Measurements from ENCODE around the gene CDC42BPB. TPM values are rescaled to one million over a fixed set of nuclear protein-coding genes. Genes with fewer than 3 reads are reported as not detected.

The CDC42BPB gene
- total and polyA plus RNA-seq, 2 of the 13 experiments (the other 11 are each of a cell fraction or from before 2014, with no cell fraction given) = 19.7 to 32.3 TPM

DNA sequence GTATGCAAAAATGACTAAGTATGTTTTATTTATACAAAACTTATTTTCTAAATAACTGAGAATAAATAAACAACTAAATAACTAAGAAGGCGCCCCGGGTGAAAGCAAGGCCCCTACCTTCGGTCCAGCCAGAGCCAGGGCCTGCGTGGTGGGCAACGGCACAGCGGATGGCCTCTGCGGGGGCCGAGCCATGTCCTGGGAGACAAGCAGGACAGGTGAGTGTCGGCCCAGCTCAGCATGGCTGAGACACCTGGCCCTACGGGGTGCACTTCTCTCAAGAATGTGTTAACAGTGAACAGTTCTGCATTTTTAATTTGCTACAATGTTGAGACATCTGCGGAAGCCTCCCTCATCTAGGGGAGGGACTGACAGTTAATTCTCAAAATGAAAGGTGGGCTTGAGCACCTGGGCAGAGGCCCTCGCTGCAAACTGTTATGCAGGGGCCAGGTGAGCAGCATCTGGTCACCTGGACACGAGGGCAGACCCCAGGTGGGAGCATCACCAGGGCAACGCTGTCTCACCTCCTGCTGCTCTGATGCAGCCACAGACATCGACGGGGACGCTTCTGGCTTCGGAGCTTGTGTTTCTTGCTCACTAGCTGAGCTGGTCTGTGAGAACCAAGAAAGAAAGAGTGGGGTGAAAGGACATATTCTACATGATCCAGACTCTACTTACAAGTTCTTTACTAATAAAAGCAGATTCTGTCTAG, 103.1 kb downstream of the CDC42BPB start:
- H3K36me3 ChIP-seq (replicated peaks in 1 of 2; ENCODE audit: control insufficient read depth in 1 of 2, insufficient read depth in 2 of 2, low read length in 2 of 2) = peaks cover 30 to 46% of the 10 kb centered on the region in 2 experiments
- ATAC-seq = no peak
- no peak overlapping the region for H3K9ac ChIP-seq (ENCODE audit: insufficient read depth, low read depth, low read length)
- no TSS peak for BruUV-seq (replicated peaks)
- H3K27me3 ChIP-seq (ENCODE audit: control insufficient read depth in 1 of 2, insufficient read depth in 2 of 2, low read length in 2 of 2) = no peaks in the 10 kb centered on the region
- ChIA-PET POLR2A (no interaction called here), CTCF (ENCODE audit: low intra/inter-chr PET ratio, low total read pairs) (no interaction called here)
- no peaks in the 10 kb centered on the region for H3K9me3 ChIP-seq (ENCODE audit: low read length)
- H3K4me2 ChIP-seq (ENCODE audit: low read depth, low read length) = no peak overlapping the region
- H3K27ac ChIP-seq (ENCODE audit: extremely low read length, insufficient read depth, low read length) = no peak overlapping the region
- DNase-seq (ENCODE audit: low spot score) = no peak
- H3K79me2 ChIP-seq (ENCODE audit: insufficient read depth, low read length) = no peaks in the 10 kb centered on the region
- H2AFZ ChIP-seq (ENCODE audit: low read length) = no peak overlapping the region
- FAIRE-seq = no peak
- intact Hi-C loops (cut with micrococcal nuclease; ENCODE audit: unreplicated experiment) (no loop called here), in situ Hi-C loops (cut with HindIII; ENCODE audit: extremely low pct_ligation_motif_present, low pct_unique_long_range_greater_than_20kb) (no loop called here)
- H4K20me1 ChIP-seq (ENCODE audit: insufficient read depth, low read length) = no peaks in the 10 kb centered on the region
- no peaks in the 10 kb centered on the region for H3K4me1 ChIP-seq (ENCODE audit: insufficient read depth, low read length)
- WGBS (ENCODE audit: low lambda C conversion rate) = 97% methylated on average over 16 of the region's 18 CpGs
- H3K4me3 ChIP-seq (replicated peaks in 1 of 3; ENCODE audit: insufficient read depth in 1 of 3, low read depth in 2 of 3, low read length in 3 of 3) = no peak overlapping the region
- no peak for TF ChIP-seq ZFP62 (CRISPR knock-in tag; IDR thresholded peaks at IDR 0.05)
- TF ChIP-seq GATA4 (IDR thresholded peaks at IDR 0.05; ENCODE audit: borderline replicate concordance, low read depth) = no peak
- no peak for TF ChIP-seq TCF12 (IDR thresholded peaks at IDR 0.05)
- TF ChIP-seq TCF12 (CRISPR knock-in tag; IDR thresholded peaks at IDR 0.05) = no peak
- TF ChIP-seq ARNT2 (CRISPR knock-in tag; IDR thresholded peaks at IDR 0.05; ENCODE audit: low read depth) = no peak
- no peak for TF ChIP-seq ZNF101 (CRISPR knock-in tag; IDR thresholded peaks at IDR 0.05; ENCODE audit: borderline replicate concordance, low read depth)
- TF ChIP-seq, protein P1, sequence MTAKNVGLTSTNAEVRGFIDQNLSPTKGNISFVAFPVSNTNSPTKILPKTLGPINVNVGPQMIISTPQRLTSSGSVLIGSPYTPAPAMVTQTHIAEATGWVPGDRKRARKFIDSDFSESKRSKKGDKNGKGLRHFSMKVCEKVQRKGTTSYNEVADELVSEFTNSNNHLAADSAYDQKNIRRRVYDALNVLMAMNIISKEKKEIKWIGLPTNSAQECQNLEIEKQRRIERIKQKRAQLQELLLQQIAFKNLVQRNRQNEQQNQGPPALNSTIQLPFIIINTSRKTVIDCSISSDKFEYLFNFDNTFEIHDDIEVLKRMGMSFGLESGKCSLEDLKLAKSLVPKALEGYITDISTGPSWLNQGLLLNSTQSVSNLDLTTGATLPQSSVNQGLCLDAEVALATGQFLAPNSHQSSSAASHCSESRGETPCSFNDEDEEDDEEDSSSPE (CRISPR knock-in tag; IDR thresholded peaks at IDR 0.05) = no peak
- TF ChIP-seq, protein P2, sequence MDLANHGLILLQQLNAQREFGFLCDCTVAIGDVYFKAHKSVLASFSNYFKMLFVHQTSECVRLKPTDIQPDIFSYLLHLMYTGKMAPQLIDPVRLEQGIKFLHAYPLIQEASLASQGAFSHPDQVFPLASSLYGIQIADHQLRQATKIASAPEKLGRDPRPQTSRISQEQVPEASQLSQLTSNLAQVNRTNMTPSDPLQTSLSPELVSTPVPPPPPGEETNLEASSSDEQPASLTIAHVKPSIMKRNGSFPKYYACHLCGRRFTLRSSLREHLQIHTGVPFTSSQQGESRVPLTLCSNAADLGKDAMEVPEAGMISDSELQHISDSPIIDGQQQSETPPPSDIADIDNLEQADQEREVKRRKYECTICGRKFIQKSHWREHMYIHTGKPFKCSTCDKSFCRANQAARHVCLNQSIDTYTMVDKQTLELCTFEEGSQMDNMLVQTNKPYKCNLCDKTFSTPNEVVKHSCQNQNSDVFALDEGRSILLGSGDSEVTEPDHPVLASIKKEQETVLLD (CRISPR knock-in tag; IDR thresholded peaks at IDR 0.05; ENCODE audit: low read depth) = no peak
- TF ChIP-seq GPBP1L1 (CRISPR knock-in tag; IDR thresholded peaks at IDR 0.05) = no peak
- no peak for TF ChIP-seq ZFY (CRISPR knock-in tag; IDR thresholded peaks at IDR 0.05)
- TF ChIP-seq ZXDC (CRISPR knock-in tag; IDR thresholded peaks at IDR 0.05) = no peak
- TF ChIP-seq IRX3 (CRISPR knock-in tag; IDR thresholded peaks at IDR 0.05; ENCODE audit: borderline replicate concordance, low read depth) = no peak
- no peak for TF ChIP-seq ZNF230 (CRISPR knock-in tag; IDR thresholded peaks at IDR 0.05)
- TF ChIP-seq, protein P3, sequence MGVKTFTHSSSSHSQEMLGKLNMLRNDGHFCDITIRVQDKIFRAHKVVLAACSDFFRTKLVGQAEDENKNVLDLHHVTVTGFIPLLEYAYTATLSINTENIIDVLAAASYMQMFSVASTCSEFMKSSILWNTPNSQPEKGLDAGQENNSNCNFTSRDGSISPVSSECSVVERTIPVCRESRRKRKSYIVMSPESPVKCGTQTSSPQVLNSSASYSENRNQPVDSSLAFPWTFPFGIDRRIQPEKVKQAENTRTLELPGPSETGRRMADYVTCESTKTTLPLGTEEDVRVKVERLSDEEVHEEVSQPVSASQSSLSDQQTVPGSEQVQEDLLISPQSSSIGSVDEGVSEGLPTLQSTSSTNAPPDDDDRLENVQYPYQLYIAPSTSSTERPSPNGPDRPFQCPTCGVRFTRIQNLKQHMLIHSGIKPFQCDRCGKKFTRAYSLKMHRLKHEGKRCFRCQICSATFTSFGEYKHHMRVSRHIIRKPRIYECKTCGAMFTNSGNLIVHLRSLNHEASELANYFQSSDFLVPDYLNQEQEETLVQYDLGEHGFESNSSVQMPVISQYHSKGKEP (CRISPR knock-in tag; IDR thresholded peaks at IDR 0.05) = no peak
- TF ChIP-seq KDM1A (CRISPR knock-in tag; IDR thresholded peaks at IDR 0.05) = no peak
- no peak for TF ChIP-seq CCAR2 (optimal IDR thresholded peaks at IDR 0.05; ENCODE audit: low read depth, low read length)
- TF ChIP-seq RARA (CRISPR knock-in tag; IDR thresholded peaks at IDR 0.05) = no peak
